SU-DHL-6 (cell line): Measurements from ENCODE around the gene NCF1.
A peak's percentile ranks its signal among the peaks of the same experiment; 100 is the strongest.
"Not testable (repeated sequence)": the region's sequence is repeated elsewhere in the genome, so short reads cannot be mapped to it uniquely, and the experiment has no call there.

Experiments
- H2AFZ ChIP-seq: fragments of 200-600 bp; sonication (generic); 2 replicates; pipeline ENCODE4 v1.6.1; 2014; ENCODE audit warnings: low read depth, mild to moderate bottlenecking, moderate library complexity, mixed read lengths, antibody characterized with exemption, low read length; ENCODE audit not compliant: severe bottlenecking
- H3F3A ChIP-seq: fragments of 200-600 bp; shearing (Covaris generic); 2 replicates; pipeline ENCODE4 v1.6.0; 2016; ENCODE audit warnings: antibody characterized with exemption, mild to moderate bottlenecking; ENCODE audit not compliant: insufficient read depth
- H3K27ac ChIP-seq: fragments of 200-600 bp; sonication (generic); 2 replicates; pipeline ENCODE4 v1.5.1; 2016; ENCODE audit warnings: low read depth, mild to moderate bottlenecking, low read length, moderate library complexity, mixed read lengths
- H3K27me3 ChIP-seq: fragments of 200-600 bp; sonication (generic), shearing (Covaris generic); 2 replicates; pipeline ENCODE4 v1.6.0; 2014; ENCODE audit warnings: mild to moderate bottlenecking, low read length
- H3K36me3 ChIP-seq: fragments of 200-600 bp; sonication (generic); 2 replicates; pipeline ENCODE4 v1.6.1; 2014; ENCODE audit warnings: mild to moderate bottlenecking, low read length, mixed read lengths
- H3K4me2 ChIP-seq: fragments of 300-600, 200-600 bp; shearing (Covaris generic), sonication (generic); 2 replicates; pipeline ENCODE4 v1.6.0; 2014; ENCODE audit warnings: low read length, low read depth, mild to moderate bottlenecking; ENCODE audit not compliant: poor library complexity, severe bottlenecking
- H3K4me3 ChIP-seq: fragments of 200-600 bp; sonication (generic); 2 replicates; pipeline ENCODE4 v1.5.1; 2014; ENCODE audit warnings: antibody characterized with exemption, low read length, mild to moderate bottlenecking, mixed read lengths; ENCODE audit not compliant: insufficient read depth, poor library complexity, severe bottlenecking
- H3K79me2 ChIP-seq: fragments of 200-600 bp; sonication (generic); 2 replicates; pipeline ENCODE4 v1.6.1; 2014; ENCODE audit warnings: mild to moderate bottlenecking, low read length, moderate library complexity; ENCODE audit not compliant: insufficient read depth
- H3K9ac ChIP-seq: fragments of 200-600 bp; sonication (generic); 2 replicates; pipeline ENCODE4 v1.7.0; 2014; ENCODE audit warnings: mild to moderate bottlenecking, low read length
- H3K9me2 ChIP-seq: fragments of 200-600 bp; sonication (generic); replicated peaks from 2 replicates; pipeline ENCODE4 v1.6.1; 2014; ENCODE audit warnings: low read length; ENCODE audit not compliant: insufficient read depth
- H3K9me3 ChIP-seq: fragments of 200-600 bp; sonication (generic); 2 replicates; pipeline ENCODE4 v1.6.1; 2014; ENCODE audit warnings: low read length, mixed read lengths; ENCODE audit not compliant: insufficient read depth
- H4K20me1 ChIP-seq: fragments of 200-600 bp; sonication (generic); 2 replicates; pipeline ENCODE4 v1.6.1; 2014; ENCODE audit warnings: low read depth, mild to moderate bottlenecking, antibody characterized with exemption, low read length, moderate library complexity, mixed read lengths

The NCF1 gene

GRCh38 chr7:74739974-74740703 lies 33.7 kb upstream of the NCF1 start:
- H3K27me3 ChIP-seq, H3K27ac ChIP-seq, H2AFZ ChIP-seq, H4K20me1 ChIP-seq, H3K36me3 ChIP-seq, H3K9me2 ChIP-seq, H3K9me3 ChIP-seq, H3K4me2 ChIP-seq, H3K9ac ChIP-seq, H3K79me2 ChIP-seq, H3K4me3 ChIP-seq, H3F3A ChIP-seq: not testable (repeated sequence)

DNA sequence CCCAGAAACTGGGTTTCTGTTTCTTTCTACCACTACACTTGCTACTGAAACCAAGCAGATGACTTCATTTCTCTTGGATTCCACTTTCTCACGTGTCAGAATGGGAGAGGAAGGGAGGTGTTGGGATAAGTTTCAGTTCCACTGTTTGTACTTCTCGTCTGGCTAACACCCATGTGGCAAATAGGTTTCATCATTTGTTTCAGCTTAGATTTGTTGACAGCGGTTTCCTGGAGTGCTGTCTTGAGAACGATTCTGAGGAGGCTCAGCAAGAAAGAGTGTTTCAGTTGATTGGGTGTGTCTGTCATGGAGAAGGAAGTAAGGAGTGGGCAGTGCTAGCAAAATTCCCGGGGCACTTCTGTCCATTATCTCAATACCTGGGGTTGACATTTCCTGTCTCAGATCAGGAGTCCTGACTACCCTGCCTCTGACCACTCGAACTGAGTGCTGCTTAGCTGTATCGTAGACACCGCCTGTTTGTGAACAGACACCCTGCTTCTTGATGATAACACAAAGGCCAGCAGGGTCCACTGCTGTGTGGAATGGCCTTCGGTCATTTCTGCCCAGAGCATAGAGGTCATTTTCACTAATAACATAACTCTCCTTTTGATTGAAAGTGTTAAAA lies 29.8 kb upstream of the NCF1 start:
- H4K20me1 ChIP-seq, H3K9me3 ChIP-seq, H3K4me2 ChIP-seq, H3K27me3 ChIP-seq, H3F3A ChIP-seq, H3K27ac ChIP-seq, H3K9me2 ChIP-seq, H3K36me3 ChIP-seq, H3K79me2 ChIP-seq, H3K4me3 ChIP-seq, H2AFZ ChIP-seq, H3K9ac ChIP-seq: not testable (repeated sequence)

DNA sequence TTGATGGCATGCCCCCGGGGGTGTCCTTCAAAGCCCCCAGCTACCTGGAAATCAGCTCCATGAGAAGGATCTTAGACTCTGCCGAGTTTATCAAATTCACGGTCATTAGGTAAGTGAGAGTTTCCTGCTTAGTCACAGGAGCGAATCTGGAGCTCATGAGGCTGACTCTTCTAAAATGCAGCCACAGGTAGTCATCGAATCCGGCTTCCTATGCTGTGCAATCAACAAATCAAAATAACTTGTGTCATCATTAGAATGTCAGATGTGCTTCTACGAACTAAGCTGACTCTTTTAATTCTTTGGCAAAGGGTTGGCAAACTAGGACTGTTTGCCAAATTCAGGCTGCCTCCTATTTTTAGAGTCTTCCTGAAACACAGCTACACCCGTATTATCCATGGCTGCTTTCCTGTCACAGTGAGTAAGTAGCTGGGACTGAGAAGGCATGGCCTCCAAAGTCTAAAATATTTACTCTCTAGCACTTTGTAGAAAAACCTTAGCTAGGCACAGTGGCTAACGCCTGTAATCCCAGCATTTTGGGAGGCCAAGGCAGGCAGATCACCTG lies 19.8 kb upstream of the NCF1 start:
- not testable (repeated sequence) for H3K4me3 ChIP-seq, H3K9me2 ChIP-seq, H3K27me3 ChIP-seq, H3K36me3 ChIP-seq, H3K27ac ChIP-seq, H3K9me3 ChIP-seq, H2AFZ ChIP-seq, H4K20me1 ChIP-seq, H3K4me2 ChIP-seq, H3F3A ChIP-seq, H3K79me2 ChIP-seq, H3K9ac ChIP-seq

DNA sequence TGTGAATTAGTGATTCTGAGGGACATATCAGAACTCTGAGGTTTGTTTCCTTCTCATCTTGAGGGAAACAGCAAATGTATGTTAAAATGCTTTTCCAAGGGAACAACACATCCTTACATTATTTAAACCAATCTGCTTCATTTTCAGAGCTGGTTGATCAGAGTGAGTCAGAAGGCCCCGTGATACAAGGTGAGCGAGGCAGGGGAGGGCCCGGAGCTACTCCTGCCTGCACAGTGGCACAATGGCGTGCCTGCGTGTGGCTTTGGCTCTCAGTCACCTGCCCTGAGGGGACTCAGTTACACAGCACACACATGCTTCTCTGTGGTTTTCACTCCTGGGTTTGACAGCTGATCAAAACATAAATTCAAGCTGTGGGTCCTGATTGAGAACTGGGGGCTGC lies 17.1 kb upstream of the NCF1 start:
- H3K9me3 ChIP-seq, H3K4me3 ChIP-seq, H4K20me1 ChIP-seq, H3K27ac ChIP-seq, H3K79me2 ChIP-seq, H3K9ac ChIP-seq, H3K36me3 ChIP-seq, H3K27me3 ChIP-seq, H2AFZ ChIP-seq, H3K9me2 ChIP-seq, H3K4me2 ChIP-seq, H3F3A ChIP-seq: not testable (repeated sequence)

GRCh38 chr7:74758268-74758667 lies 15.5 kb upstream of the NCF1 start:
- not testable (repeated sequence) for H3K36me3 ChIP-seq, H2AFZ ChIP-seq

DNA sequence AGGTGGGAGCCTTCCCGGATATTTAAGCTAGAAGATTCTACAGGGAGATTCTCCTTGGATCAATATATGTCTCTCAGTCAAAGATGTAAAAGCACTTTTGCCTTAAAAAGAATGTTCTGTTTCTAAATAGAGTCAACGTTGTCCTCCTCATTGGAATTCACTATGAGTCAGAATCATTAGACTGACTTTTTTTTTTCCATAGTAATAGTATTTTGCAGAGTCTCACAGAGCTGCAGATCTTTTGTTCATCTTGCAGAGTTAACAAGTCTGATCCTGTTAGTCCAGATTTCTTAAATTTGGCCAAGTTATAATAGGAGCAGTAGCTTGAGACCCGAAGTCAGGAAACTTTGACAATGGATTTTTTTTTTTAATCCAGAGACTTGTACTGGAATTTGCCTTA lies 14.8 kb upstream of the NCF1 start:
- not testable (repeated sequence) for H3K27ac ChIP-seq

More at GRCh38 chr7:74758268-74758667, 15.5 kb upstream of the NCF1 start:
- not testable (repeated sequence) for H3K9me2 ChIP-seq, H3K79me2 ChIP-seq, H3K9ac ChIP-seq, H4K20me1 ChIP-seq, H3K4me2 ChIP-seq, H3F3A ChIP-seq, H3K27ac ChIP-seq, H3K9me3 ChIP-seq, H3K4me3 ChIP-seq, H3K27me3 ChIP-seq

DNA sequence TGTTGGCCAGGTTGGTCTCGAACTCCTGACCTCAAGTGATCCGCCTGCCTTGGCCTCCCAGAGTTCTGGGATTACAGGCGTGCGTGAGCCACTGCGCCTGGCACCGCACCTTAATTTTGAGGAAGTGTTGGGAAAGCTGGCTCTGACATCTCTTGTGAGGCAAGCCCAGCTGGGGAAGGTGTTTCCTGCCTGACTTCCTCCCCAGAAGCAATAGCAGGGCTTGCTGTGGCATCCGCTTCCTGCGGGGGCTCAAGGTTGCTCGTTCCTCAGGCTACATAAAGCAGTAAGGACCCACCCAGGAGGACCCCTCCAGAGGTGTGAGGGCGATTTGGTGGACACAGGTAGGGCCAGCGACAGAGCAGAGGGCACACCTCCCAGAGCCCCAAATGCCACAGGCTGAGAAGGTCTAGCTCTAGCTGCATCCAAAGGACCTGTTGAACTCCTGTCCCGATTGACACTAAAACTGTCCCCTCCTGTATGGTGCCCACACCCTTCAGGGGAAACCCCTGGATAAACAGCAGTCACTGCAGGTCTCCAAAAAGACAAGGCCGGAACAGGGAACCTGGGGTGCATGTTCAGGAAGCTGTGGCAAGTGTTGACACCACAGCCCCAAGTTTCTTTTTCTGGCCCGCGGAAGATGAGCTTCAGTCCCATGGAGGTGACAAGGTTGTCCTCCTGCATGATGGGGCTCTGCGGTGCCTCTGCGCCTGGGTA lies 8.4 kb upstream of the NCF1 start:
- not testable (repeated sequence) for H3K4me3 ChIP-seq, H4K20me1 ChIP-seq, H3K27ac ChIP-seq

More for the DNA sequence above, 14.8 kb upstream of the NCF1 start:
- H3K4me3 ChIP-seq, H3K9me3 ChIP-seq, H3K36me3 ChIP-seq, H3K9ac ChIP-seq, H3F3A ChIP-seq, H4K20me1 ChIP-seq, H3K79me2 ChIP-seq, H3K9me2 ChIP-seq, H3K4me2 ChIP-seq, H2AFZ ChIP-seq, H3K27me3 ChIP-seq: not testable (repeated sequence)

GRCh38 chr7:74766509-74766908 lies 7.3 kb upstream of the NCF1 start:
- peak overlapping the region; percentile 78 for H3K27ac ChIP-seq
- H3K4me3 ChIP-seq, H4K20me1 ChIP-seq, H3K9me3 ChIP-seq, H3K27me3 ChIP-seq, H3F3A ChIP-seq, H3K79me2 ChIP-seq, H3K36me3 ChIP-seq, H3K9ac ChIP-seq, H3K4me2 ChIP-seq, H3K9me2 ChIP-seq, H2AFZ ChIP-seq: not testable (repeated sequence)

More for the DNA sequence above, 8.4 kb upstream of the NCF1 start:
- not testable (repeated sequence) for H2AFZ ChIP-seq, H3K36me3 ChIP-seq, H3K27me3 ChIP-seq, H3K9me2 ChIP-seq, H3K9me3 ChIP-seq, H3K9ac ChIP-seq, H3K4me2 ChIP-seq, H3K79me2 ChIP-seq, H3F3A ChIP-seq
